Breast epithelium (tissue), 3 donors: Measurements from ENCODE around the gene GOLT1A.

Source experiments
- CTCF ChIP-seq, 3 donors: fragments of 450-650 bp; IDR thresholded peaks; one replicate each; pipeline ENCODE4 v1.5.1; 2016 to 2017; ENCODE audit warnings: antibody characterized with exemption in 3 of 3, mild to moderate bottlenecking in 3 of 3, moderate library complexity in 3 of 3
- POLR2A ChIP-seq: fragments of 450-650 bp; IDR thresholded peaks from one replicate; pipeline ENCODE4 v1.6.1; 2016; ENCODE audit warnings: antibody characterized with exemption, mild to moderate bottlenecking, moderate library complexity
- POLR2AphosphoS5 ChIP-seq, 3 donors: sonication (generic); formaldehyde crosslinking; IDR thresholded peaks; one replicate each; pipeline ENCODE4 v1.6.1; 2017; ENCODE audit warnings: antibody characterized with exemption in 3 of 3

GRCh38 chr1:204161609-204162493 is 51.9 kb downstream of the GOLT1A start:
- no peak for TF ChIP-seq POLR2AphosphoS5 (IDR thresholded peaks at IDR 0.05)
- no peak for TF ChIP-seq CTCF (IDR thresholded peaks at IDR 0.05)
- no peak for TF ChIP-seq POLR2A
